T-helper 17 cell (primary cell): ENCODE measurements around the gene PIK3C2G. TPM values are rescaled to one million over a fixed set of nuclear protein-coding genes. Genes with fewer than 3 reads are reported as not detected.

Experiments used
- ATAC-seq: fragments of 150-1000 bp; cut with Tn5 transposase; 2 replicates; pipeline ENCODE4 v1.10.0; 2021; ENCODE audit warnings: mild to moderate bottlenecking, moderate library complexity
- DNase-seq, 3 donors: peaks; one replicate each; pipeline versions ENCODE4 v3.0.0 to v3.0.0-alpha.2; 2020 to 2021
- H3K9me3 ChIP-seq: one replicate; pipeline ENCODE4 v1.7.0; 2013; ENCODE audit warnings: low read length, mild to moderate bottlenecking; ENCODE audit not compliant: control insufficient read depth, poor library complexity, severe bottlenecking
- H3K27ac Mint-ChIP-seq: one replicate; pipeline ENCODE4 v1.8.0; 2022; ENCODE audit warnings: mild to moderate bottlenecking, moderate library complexity, mixed read lengths
- H3K27me3 Mint-ChIP-seq: one replicate; pipeline ENCODE4 v1.8.0; 2022; ENCODE audit warnings: mixed read lengths
- H3K36me3 Mint-ChIP-seq: one replicate; pipeline ENCODE4 v1.8.0; 2022; ENCODE audit warnings: low read depth, mixed read lengths
- H3K4me1 Mint-ChIP-seq: one replicate; pipeline ENCODE4 v1.8.0; 2022; ENCODE audit warnings: mild to moderate bottlenecking, mixed read lengths
- H3K4me3 Mint-ChIP-seq: one replicate; pipeline ENCODE4 v1.8.0; 2022; ENCODE audit warnings: mild to moderate bottlenecking, moderate library complexity, mixed read lengths
- total RNA-seq, 4 donors: library from RNA in 2 of 4; stranded (reverse) in 2 of 4; gene quantifications; one replicate each; pipeline ENCODE4 v1.2.3 and lab custom pipeline; 2022 to 2026

Gene PIK3C2G
- total RNA-seq, 2 donors from 2014 or later: not detected

- Mint-ChIP-seq H3K36me3 (no peaks in the 10 kb centered on the region), H3K27ac (no peak overlapping the region), H3K27me3 (no peaks in the 10 kb centered on the region), H3K4me3 (no peak overlapping the region), H3K4me1 (no peaks in the 10 kb centered on the region)
- no peak for ATAC-seq
- no peak for DNase-seq
- H3K9me3 ChIP-seq: no peaks in the 10 kb centered on the region
Observed at GRCh38 chr12:18589316-18589715, 328.0 kb downstream of the PIK3C2G start.

- Mint-ChIP-seq H3K4me1 (no peaks in the 10 kb centered on the region), H3K27me3 (no peaks in the 10 kb centered on the region), H3K27ac (no peak overlapping the region), H3K4me3 (no peak overlapping the region), H3K36me3 (no peaks in the 10 kb centered on the region)
- no peaks in the 10 kb centered on the region for H3K9me3 ChIP-seq
- DNase-seq (no peak), ATAC-seq (no peak)
Observed at GRCh38 chr12:18591473-18591872, 330.2 kb downstream of the PIK3C2G start.

- ATAC-seq: no peak
- no peaks in the 10 kb centered on the region for H3K4me1 Mint-ChIP-seq
- H3K27me3 Mint-ChIP-seq: no peaks in the 10 kb centered on the region
- H3K4me3 Mint-ChIP-seq: no peak overlapping the region
- H3K9me3 ChIP-seq: no peaks in the 10 kb centered on the region
- no peaks in the 10 kb centered on the region for H3K36me3 Mint-ChIP-seq
- H3K27ac Mint-ChIP-seq: no peak overlapping the region
- DNase-seq: no peak
Observed at GRCh38 chr12:18595412-18595811, 334.1 kb downstream of the PIK3C2G start.

GRCh38 chr12:18601962-18602361, 340.6 kb downstream of the PIK3C2G start:
- Mint-ChIP-seq H3K27me3 (no peaks in the 10 kb centered on the region), H3K36me3 (no peaks in the 10 kb centered on the region), H3K4me3 (no peak overlapping the region), H3K4me1 (no peaks in the 10 kb centered on the region), H3K27ac (no peak overlapping the region)
- DNase-seq (no peak), ATAC-seq (no peak)
- H3K9me3 ChIP-seq: no peaks in the 10 kb centered on the region

GRCh38 chr12:18612971-18613370, 351.7 kb downstream of the PIK3C2G start:
- Mint-ChIP-seq H3K4me1 (no peaks in the 10 kb centered on the region), H3K27me3 (no peaks in the 10 kb centered on the region), H3K36me3 (no peaks in the 10 kb centered on the region), H3K27ac (no peak overlapping the region), H3K4me3 (no peak overlapping the region)
- ATAC-seq: no peak
- H3K9me3 ChIP-seq: no peaks in the 10 kb centered on the region
- no peak for DNase-seq

GRCh38 chr12:18620986-18621385, 359.7 kb downstream of the PIK3C2G start:
- Mint-ChIP-seq H3K27ac (no peak overlapping the region), H3K27me3 (no peaks in the 10 kb centered on the region), H3K36me3 (no peaks in the 10 kb centered on the region), H3K4me1 (no peaks in the 10 kb centered on the region), H3K4me3 (no peak overlapping the region)
- no peak for ATAC-seq
- no peak for DNase-seq
- no peaks in the 10 kb centered on the region for H3K9me3 ChIP-seq

GRCh38 chr12:18629445-18629844, 368.1 kb downstream of the PIK3C2G start:
- Mint-ChIP-seq H3K4me1 (no peaks in the 10 kb centered on the region), H3K4me3 (no peak overlapping the region), H3K27me3 (no peaks in the 10 kb centered on the region), H3K36me3 (no peaks in the 10 kb centered on the region), H3K27ac (no peak overlapping the region)
- no peaks in the 10 kb centered on the region for H3K9me3 ChIP-seq
- ATAC-seq (no peak), DNase-seq (no peak)

- Mint-ChIP-seq H3K27me3 (no peaks in the 10 kb centered on the region), H3K4me3 (no peak overlapping the region), H3K36me3 (no peaks in the 10 kb centered on the region), H3K4me1 (no peaks in the 10 kb centered on the region), H3K27ac (no peak overlapping the region)
- DNase-seq (no peak), ATAC-seq (no peak)
- no peaks in the 10 kb centered on the region for H3K9me3 ChIP-seq
Observed at GRCh38 chr12:18629916-18630315, 368.6 kb downstream of the PIK3C2G start.

GRCh38 chr12:18631339-18631738, 370.0 kb downstream of the PIK3C2G start:
- Mint-ChIP-seq H3K4me3 (no peak overlapping the region), H3K4me1 (no peaks in the 10 kb centered on the region), H3K36me3 (no peaks in the 10 kb centered on the region), H3K27ac (no peak overlapping the region), H3K27me3 (no peaks in the 10 kb centered on the region)
- H3K9me3 ChIP-seq: no peaks in the 10 kb centered on the region
- ATAC-seq (no peak), DNase-seq (no peak)

- DNase-seq: no peak
- no peak overlapping the region for H3K27ac Mint-ChIP-seq
- no peak for ATAC-seq
- H3K4me3 Mint-ChIP-seq: no peak overlapping the region
- no peaks in the 10 kb centered on the region for H3K9me3 ChIP-seq
- no peaks in the 10 kb centered on the region for H3K36me3 Mint-ChIP-seq
- H3K4me1 Mint-ChIP-seq: no peaks in the 10 kb centered on the region
- no peaks in the 10 kb centered on the region for H3K27me3 Mint-ChIP-seq
Observed at GRCh38 chr12:18632848-18633247, 371.5 kb downstream of the PIK3C2G start.

GRCh38 chr12:18634382-18634781, 373.1 kb downstream of the PIK3C2G start:
- Mint-ChIP-seq H3K4me1 (no peaks in the 10 kb centered on the region), H3K27ac (no peak overlapping the region), H3K27me3 (no peaks in the 10 kb centered on the region), H3K4me3 (no peak overlapping the region), H3K36me3 (no peaks in the 10 kb centered on the region)
- no peaks in the 10 kb centered on the region for H3K9me3 ChIP-seq
- DNase-seq (no peak), ATAC-seq (no peak)

GRCh38 chr12:18640321-18640955, 379.1 kb downstream of the PIK3C2G start:
- Mint-ChIP-seq H3K4me1 (no peaks in the 10 kb centered on the region), H3K36me3 (no peaks in the 10 kb centered on the region), H3K4me3 (no peak overlapping the region), H3K27me3 (no peaks in the 10 kb centered on the region), H3K27ac (no peak overlapping the region)
- ATAC-seq (no peak), DNase-seq (no peak)
- H3K9me3 ChIP-seq: no peaks in the 10 kb centered on the region

- H3K9me3 ChIP-seq: no peaks in the 10 kb centered on the region
- ATAC-seq (no peak), DNase-seq (no peak)
- Mint-ChIP-seq H3K4me3 (no peak overlapping the region), H3K27ac (no peak overlapping the region), H3K36me3 (no peaks in the 10 kb centered on the region), H3K27me3 (no peaks in the 10 kb centered on the region), H3K4me1 (no peaks in the 10 kb centered on the region)
Observed at GRCh38 chr12:18643681-18644080, 382.4 kb downstream of the PIK3C2G start.

GRCh38 chr12:18644564-18644963, 383.2 kb downstream of the PIK3C2G start:
- H3K9me3 ChIP-seq: no peaks in the 10 kb centered on the region
- Mint-ChIP-seq H3K27ac (no peak overlapping the region), H3K27me3 (no peaks in the 10 kb centered on the region), H3K4me3 (no peak overlapping the region), H3K4me1 (no peaks in the 10 kb centered on the region), H3K36me3 (no peaks in the 10 kb centered on the region)
- ATAC-seq (no peak), DNase-seq (no peak)
